GM12873 (cell line): ENCODE data around the gene CCR7.

ENCODE experiments used
- CTCF ChIP-seq: IDR thresholded peaks from 2 replicates; pipeline ENCODE4 v1.5.1; 2012; ENCODE audit warnings: low read depth, mild to moderate bottlenecking, moderate library complexity, low read length, control low read depth; ENCODE audit not compliant: insufficient read depth; ENCODE audit errors: missing control alignments

The CCR7 gene

GRCh38 chr17:40564883-40565768, at the start of gene CCR7:
TSS of gene CCR7 (minus strand) at chr17:40565472. CDS start at chr17:40565409, 63 bp downstream.
- peak; percentile 11 for TF ChIP-seq CTCF

- TF ChIP-seq CTCF = no peak
Observed at GRCh38 chr17:40614431-40615067, 49.3 kb upstream of the CCR7 start.

GRCh38 chr17:40613467-40614154, 48.3 kb upstream of the CCR7 start:
- TF ChIP-seq CTCF = no peak

GRCh38 chr17:40612599-40613244, 47.5 kb upstream of the CCR7 start:
- no peak for TF ChIP-seq CTCF

- no peak for TF ChIP-seq CTCF
Observed at GRCh38 chr17:40611840-40612474, 46.7 kb upstream of the CCR7 start.

GRCh38 chr17:40610359-40610758, 45.1 kb upstream of the CCR7 start:
- TF ChIP-seq CTCF = no peak
